ENCODE data around the gene IFI44L. TPM values are rescaled to one million over a fixed set of nuclear protein-coding genes. Genes with fewer than 3 reads are reported as not detected.

Gene IFI44L
- total RNA-seq, 1 experiment from 2014 or later = 0.10 TPM

GRCh38 chr1:78664763-78665162 is 44.5 kb downstream of the IFI44L start:
- H3K9ac ChIP-seq (ENCODE audit: low read length) = no peak overlapping the region
- no peaks in the 10 kb centered on the region for H3K9me2 ChIP-seq (ENCODE audit: insufficient read depth)
- H3K4me1 ChIP-seq (ENCODE audit: control insufficient read depth in 1 of 2, insufficient read depth in 2 of 2, low read length in 2 of 2) = no peaks in the 10 kb centered on the region
- no peak overlapping the region for H3K4me3 ChIP-seq (replicated peaks in 1 of 2; ENCODE audit: low read depth in 1 of 2, low read length in 2 of 2)
- H3K9me3 ChIP-seq (ENCODE audit: control insufficient read depth in 1 of 2, insufficient read depth in 1 of 2, low read depth in 1 of 2, low read length in 2 of 2) = no peaks in the 10 kb centered on the region
- no peaks in the 10 kb centered on the region for H3K27me3 ChIP-seq (ENCODE audit: insufficient read depth, low read length)
- no peak overlapping the region for H3K27ac ChIP-seq (ENCODE audit: low read depth, low read length)
- H2AFZ ChIP-seq (ENCODE audit: low read depth, low read length, poor library complexity, severe bottlenecking) = no peak overlapping the region
- ATAC-seq (no peak), DNase-seq (ENCODE audit: low read depth, low spot score) (no peak)
- no peaks in the 10 kb centered on the region for H3K36me3 ChIP-seq (ENCODE audit: control insufficient read depth in 1 of 2, insufficient read depth in 2 of 2, low read length in 2 of 2)
- H3K4me2 ChIP-seq (ENCODE audit: low read length) = no peak overlapping the region
- no peak for TF ChIP-seq ELF1 (IDR thresholded peaks at IDR 0.05; ENCODE audit: borderline replicate concordance, low read depth)
- no peak for TF ChIP-seq CTCF (IDR thresholded peaks at IDR 0.05 in 2 of 3, conservative IDR thresholded peaks at IDR 0.05 in 1 of 3; ENCODE audit: borderline replicate concordance in 1 of 3, insufficient read depth in 1 of 3, low read depth in 2 of 3, low read length in 2 of 3)
- no peak for TF ChIP-seq RAD21 (IDR thresholded peaks at IDR 0.05; ENCODE audit: low read depth)
- TF ChIP-seq SIN3A (IDR thresholded peaks at IDR 0.05; ENCODE audit: low read depth) = no peak
- TF ChIP-seq JUND (IDR thresholded peaks at IDR 0.05) = no peak
- no peak for TF ChIP-seq POLR2A (IDR thresholded peaks at IDR 0.05; ENCODE audit: borderline replicate concordance, extremely low read depth, insufficient read depth, insufficient read length)
- no peak for TF ChIP-seq EZH2phosphoT487 (IDR thresholded peaks at IDR 0.05; ENCODE audit: borderline replicate concordance)
- no peak for TF ChIP-seq TCF7L2 (IDR thresholded peaks at IDR 0.05; ENCODE audit: borderline replicate concordance, extremely low read depth, insufficient read depth, insufficient read length)
- CTCF ChIA-PET = no interaction called here
- no peaks in the 10 kb centered on the region for H4K20me1 ChIP-seq (ENCODE audit: insufficient read depth)
- BruUV-seq (replicated peaks) = no TSS peak
- intact Hi-C loops (cut with micrococcal nuclease) = no loop called here
- no peaks in the 10 kb centered on the region for H3K79me2 ChIP-seq (ENCODE audit: insufficient read depth, low read length)
- POLR2A ChIA-PET = no interaction called here
- RAD21 ChIA-PET (ENCODE audit: low non-redundant PET in 1 of 2, low total read pairs in 2 of 2, uncharacterized antibody in 2 of 2, unreplicated experiment in 2 of 2) = no interaction called here

- no peaks in the 10 kb centered on the region for H3K27me3 ChIP-seq (ENCODE audit: insufficient read depth, low read length)
- no peaks in the 10 kb centered on the region for H3K9me3 ChIP-seq (ENCODE audit: control insufficient read depth in 1 of 2, insufficient read depth in 1 of 2, low read depth in 1 of 2, low read length in 2 of 2)
- H3K4me3 ChIP-seq (replicated peaks in 1 of 2; ENCODE audit: low read depth in 1 of 2, low read length in 2 of 2) = no peak overlapping the region
- no peak overlapping the region for H3K4me2 ChIP-seq (ENCODE audit: low read length)
- ChIA-PET RAD21 (ENCODE audit: low non-redundant PET in 1 of 2, low total read pairs in 2 of 2, uncharacterized antibody in 2 of 2, unreplicated experiment in 2 of 2) (no interaction called here), POLR2A (no interaction called here), CTCF (no interaction called here)
- no peaks in the 10 kb centered on the region for H3K79me2 ChIP-seq (ENCODE audit: insufficient read depth, low read length)
- no TSS peak for BruUV-seq (replicated peaks)
- no peak overlapping the region for H3K27ac ChIP-seq (ENCODE audit: low read depth, low read length)
- H2AFZ ChIP-seq (ENCODE audit: low read depth, low read length, poor library complexity, severe bottlenecking) = no peak overlapping the region
- ATAC-seq = no peak
- TF ChIP-seq ELF1 (IDR thresholded peaks at IDR 0.05; ENCODE audit: borderline replicate concordance, low read depth) (no peak), CEBPB (IDR thresholded peaks at IDR 0.05; ENCODE audit: low read depth) (no peak), YY1 (IDR thresholded peaks at IDR 0.05; ENCODE audit: extremely low read depth, insufficient replicate concordance, low read depth, low read length) (no peak), REST (IDR thresholded peaks at IDR 0.05; ENCODE audit: low read depth) (no peak), SIN3A (IDR thresholded peaks at IDR 0.05; ENCODE audit: low read depth) (no peak)
- DNase-seq (ENCODE audit: low read depth, low spot score) = no peak
- no peaks in the 10 kb centered on the region for H4K20me1 ChIP-seq (ENCODE audit: insufficient read depth)
- H3K36me3 ChIP-seq (ENCODE audit: control insufficient read depth in 1 of 2, insufficient read depth in 2 of 2, low read length in 2 of 2) = no peaks in the 10 kb centered on the region
- H3K4me1 ChIP-seq (ENCODE audit: control insufficient read depth in 1 of 2, insufficient read depth in 2 of 2, low read length in 2 of 2) = no peaks in the 10 kb centered on the region
- H3K9ac ChIP-seq (ENCODE audit: low read length) = no peak overlapping the region
- no peaks in the 10 kb centered on the region for H3K9me2 ChIP-seq (ENCODE audit: insufficient read depth)
- intact Hi-C loops (cut with micrococcal nuclease) = no loop called here
These were observed 45.6 kb downstream of the IFI44L start for GRCh38 chr1:78665809-78666208.

All from HCT116 (cell line).